Measurements from ENCODE around the gene PRDM16. TPM values are rescaled to one million over a fixed set of nuclear protein-coding genes. Genes with fewer than 3 reads are reported as not detected.

The PRDM16 gene
- total and polyA plus RNA-seq, 3 donors from 2014 or later = 2.1 to 5.6 (median 4.7) TPM

GRCh38 chr1:3103967-3104677 lies 35.1 kb downstream of the PRDM16 start:
- no peak for TF ChIP-seq CTCF (IDR thresholded peaks at IDR 0.05)
- no peak for TF ChIP-seq POLR2A (IDR thresholded peaks at IDR 0.05)
- no peak overlapping the region for H3K27ac ChIP-seq
- no peak overlapping the region for H3K4me3 ChIP-seq
- 84 to 89% methylated on average over 12 to 16 of the region's 16 CpGs for WGBS, 2 donors
- intact Hi-C loops (cut with DNase I; ENCODE audit: low total_unique reads) = no loop called here
- DNase-seq = no peak
- H3K9me3 ChIP-seq = no peaks in the 10 kb centered on the region
- H3K4me1 ChIP-seq = peaks cover 6% of the 10 kb centered on the region
- no peaks in the 10 kb centered on the region for H3K36me3 ChIP-seq (ENCODE audit: low read depth, missing control alignments)
- H3K27me3 ChIP-seq = no peaks in the 10 kb centered on the region

- no peak for DNase-seq
- Histone ChIP-seq H3K9me3 (no peaks in the 10 kb centered on the region), H3K4me1 (peaks cover 6% of the 10 kb centered on the region), H3K27me3 (no peaks in the 10 kb centered on the region), H3K36me3 (ENCODE audit: low read depth, missing control alignments) (no peaks in the 10 kb centered on the region), H3K27ac (no peak overlapping the region), H3K4me3 (no peak overlapping the region)
- TF ChIP-seq CTCF (IDR thresholded peaks at IDR 0.05) (no peak), POLR2A (IDR thresholded peaks at IDR 0.05) (no peak)
- 47 to 63% methylated on average over 6 to 24 of the region's 24 CpGs for WGBS, 2 donors
- intact Hi-C loops (cut with DNase I; ENCODE audit: low total_unique reads) = no loop called here
These were observed 36.3 kb downstream of the PRDM16 start for GRCh38 chr1:3105167-3105863.

DNA sequence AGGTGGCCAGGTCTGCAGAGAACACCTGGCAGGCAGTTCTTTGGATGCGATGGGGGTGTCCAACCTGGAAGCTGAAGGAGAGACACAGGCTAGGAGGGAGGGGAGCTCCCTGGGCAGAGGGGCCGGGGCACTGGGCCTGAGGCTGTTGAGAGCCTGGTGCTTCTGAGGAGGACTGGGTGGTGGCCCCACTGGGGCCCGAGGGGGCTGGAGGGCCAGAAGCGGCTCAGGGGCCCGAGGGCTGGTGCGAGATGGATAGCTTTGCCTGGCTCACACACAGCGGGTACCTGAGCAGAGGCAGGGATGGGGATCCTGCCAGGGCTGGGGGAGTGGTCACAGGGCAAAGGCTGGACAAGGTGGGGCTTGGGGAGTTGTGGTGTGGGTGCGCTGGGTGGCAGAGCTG lies 37.2 kb downstream of the PRDM16 start:
- Histone ChIP-seq H3K27ac (no peak overlapping the region), H3K27me3 (no peaks in the 10 kb centered on the region), H3K9me3 (no peaks in the 10 kb centered on the region), H3K4me3 (no peak overlapping the region), H3K36me3 (ENCODE audit: low read depth, missing control alignments) (no peaks in the 10 kb centered on the region), H3K4me1 (peaks cover 6% of the 10 kb centered on the region)
- TF ChIP-seq POLR2A (IDR thresholded peaks at IDR 0.05) (no peak), CTCF (IDR thresholded peaks at IDR 0.05) (no peak)
- no peak for DNase-seq
- WGBS, 2 donors = 93 to 97% methylated on average over 7 to 8 of the region's 8 CpGs
- intact Hi-C loops (cut with DNase I; ENCODE audit: low total_unique reads) = no loop called here

- Histone ChIP-seq H3K4me1 (peaks cover 6% of the 10 kb centered on the region), H3K4me3 (no peak overlapping the region), H3K36me3 (ENCODE audit: low read depth, missing control alignments) (no peaks in the 10 kb centered on the region), H3K9me3 (no peaks in the 10 kb centered on the region), H3K27me3 (no peaks in the 10 kb centered on the region), H3K27ac (no peak overlapping the region)
- WGBS, 2 donors = 96 to 97% methylated on average over 7 of the region's 7 CpGs
- DNase-seq = no peak
- no peak for TF ChIP-seq POLR2A (IDR thresholded peaks at IDR 0.05)
- TF ChIP-seq CTCF (IDR thresholded peaks at IDR 0.05) = no peak
- intact Hi-C loops (cut with DNase I; ENCODE audit: low total_unique reads) = no loop called here
These were observed 38.2 kb downstream of the PRDM16 start for GRCh38 chr1:3107201-3107600.

Data from testis (tissue), 3 donors.